Astrocyte of the cerebellum (primary cell): ENCODE measurements around the gene ATL1.
"Not testable (repeated sequence)": the region's sequence is repeated elsewhere in the genome, so short reads cannot be mapped to it uniquely, and the experiment has no call there.

ENCODE experiments used
- DNase-seq: peaks from one replicate; pipeline ENCODE4 v3.0.0-alpha.2; 2011; ENCODE audit warnings: low read depth
- H3K4me3 ChIP-seq: 2 replicates; pipeline ENCODE4 v1.5.1; 2011; ENCODE audit warnings: mild to moderate bottlenecking, low read depth, low read length, moderate library complexity
- CTCF ChIP-seq: IDR thresholded peaks from 2 replicates; pipeline ENCODE4 v1.5.1; 2012; ENCODE audit warnings: low read length, low read depth, moderate library complexity, mild to moderate bottlenecking; ENCODE audit errors: missing control alignments
- in situ Hi-C: cut with HindIII; loops from 2 replicates; pipeline ENCODE4 v1.10.0; 2017; ENCODE audit warnings: low sequenced_read_pairs

Gene ATL1

GRCh38 chr14:50620341-50620740 lies 60.4 kb downstream of the ATL1 start:
- H3K4me3 ChIP-seq = no peak overlapping the region
- in situ Hi-C loops = loop anchor here (25.0 kb wide), 1 partner anchor 167 kb away; no protein-coding TSS in a partner anchor
- DNase-seq = no peak
- no peak for TF ChIP-seq CTCF

- in situ Hi-C loops = loop anchor here (25.0 kb wide), 1 partner anchor 164 kb away; no protein-coding TSS in a partner anchor
- DNase-seq = no peak
- TF ChIP-seq CTCF = no peak
- H3K4me3 ChIP-seq = no peak overlapping the region
Measured at GRCh38 chr14:50622978-50623377, 63.0 kb downstream of the ATL1 start.

GRCh38 chr14:50624447-50624846 lies 64.5 kb downstream of the ATL1 start:
- H3K4me3 ChIP-seq = no peak overlapping the region
- no peak for TF ChIP-seq CTCF
- no peak for DNase-seq
- in situ Hi-C loops = loop anchor here (25.0 kb wide), 1 partner anchor 163 kb away; no protein-coding TSS in a partner anchor

- in situ Hi-C loops = loop anchor here (25.0 kb wide), 1 partner anchor 162 kb away; no protein-coding TSS in a partner anchor
- H3K4me3 ChIP-seq, DNase-seq: not testable (repeated sequence)
Measured at GRCh38 chr14:50624947-50625346, 65.0 kb downstream of the ATL1 start.

GRCh38 chr14:50631408-50631821 lies 71.5 kb downstream of the ATL1 start:
- no peak overlapping the region for H3K4me3 ChIP-seq
- in situ Hi-C loops = no loop called here
- TF ChIP-seq CTCF = no peak
- peak; percentile 16 for DNase-seq

- DNase-seq = no peak
- in situ Hi-C loops = no loop called here
- no peak for TF ChIP-seq CTCF
- H3K4me3 ChIP-seq = no peak overlapping the region
Measured at GRCh38 chr14:50633954-50634353, 74.0 kb downstream of the ATL1 start.

GRCh38 chr14:50635141-50635540 lies 75.2 kb downstream of the ATL1 start:
- H3K4me3 ChIP-seq = no peak overlapping the region
- in situ Hi-C loops = no loop called here
- TF ChIP-seq CTCF = no peak
- DNase-seq = no peak
